HG03558 (cell line): ENCODE data around the gene EMILIN3.

Experiments used
- ATAC-seq: cut with Tn5 transposase; IDR thresholded peaks from one replicate; pipeline ENCODE4 v1.9.1; 2021; ENCODE audit warnings: moderate number of reproducible peaks; ENCODE audit not compliant: unreplicated experiment; ENCODE audit errors: extremely low read depth

EMILIN3 gene

GRCh38 chr20:41349943-41350342, 16.7 kb downstream of the EMILIN3 start:
- no peak for ATAC-seq

DNA sequence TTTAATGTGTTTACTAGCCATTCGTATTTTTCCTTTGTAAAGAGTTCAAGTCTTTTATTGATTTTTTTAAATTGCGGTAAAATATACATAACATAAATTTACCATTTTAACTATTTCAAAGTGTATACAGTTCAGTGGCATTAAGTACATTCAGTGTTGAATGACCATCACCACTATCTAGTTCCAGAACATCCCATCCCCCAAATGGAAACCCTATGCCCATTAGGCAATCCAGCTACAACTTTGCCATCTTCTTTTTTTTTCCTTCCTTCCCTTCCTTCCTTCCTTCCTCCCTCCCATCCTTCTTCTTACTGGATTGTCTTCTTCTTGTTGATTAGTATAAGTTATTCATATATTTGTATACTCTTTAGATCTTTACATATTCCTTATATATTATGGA, 17.4 kb downstream of the EMILIN3 start:
- ATAC-seq: no peak

- ATAC-seq: no peak
Measured at GRCh38 chr20:41348430-41349172, 18.0 kb downstream of the EMILIN3 start.

DNA sequence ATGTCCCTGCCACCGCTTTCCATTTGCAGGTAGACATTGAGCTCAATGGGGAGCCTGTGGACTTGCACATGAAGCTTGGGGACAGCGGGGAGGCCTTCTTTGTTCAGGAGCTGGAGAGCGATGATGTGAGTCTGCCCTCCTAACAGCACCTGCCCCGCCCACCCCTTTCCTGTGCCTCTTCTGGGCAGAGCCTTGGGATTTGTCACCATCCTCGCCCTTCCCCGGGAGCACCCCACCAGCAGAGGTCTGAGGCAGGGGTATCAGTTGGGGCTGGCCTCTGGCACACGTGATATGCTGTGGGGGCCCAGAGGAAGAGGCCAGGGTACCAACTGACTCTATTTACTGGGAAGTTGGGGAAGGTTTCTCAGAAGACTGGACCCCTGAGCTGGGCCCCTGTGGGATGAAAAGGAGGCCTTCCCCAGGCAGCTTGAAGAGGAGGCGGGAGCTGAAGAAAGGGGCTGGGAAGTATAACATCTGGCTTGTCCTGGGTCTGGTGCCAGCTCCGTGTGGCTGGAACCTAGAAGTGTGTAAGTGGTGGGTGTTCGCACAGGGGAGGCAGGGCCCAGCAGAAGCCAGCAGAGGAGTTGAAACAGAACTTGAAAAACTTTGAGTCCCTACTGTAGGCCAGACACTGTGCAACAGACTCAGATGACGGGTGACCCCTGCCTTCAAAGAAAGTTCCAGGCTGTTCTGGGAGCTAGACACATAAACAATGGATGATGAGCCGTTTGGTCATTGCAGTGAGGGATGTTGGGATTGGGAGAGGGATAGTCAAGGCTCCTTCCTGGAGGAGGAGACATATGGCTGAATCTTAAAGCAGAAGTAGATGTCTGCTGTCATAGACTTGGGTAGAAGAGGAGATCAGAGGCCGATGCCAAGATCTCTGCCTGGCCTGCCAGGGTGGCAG, 18.8 kb downstream of the EMILIN3 start:
- ATAC-seq: no peak

DNA sequence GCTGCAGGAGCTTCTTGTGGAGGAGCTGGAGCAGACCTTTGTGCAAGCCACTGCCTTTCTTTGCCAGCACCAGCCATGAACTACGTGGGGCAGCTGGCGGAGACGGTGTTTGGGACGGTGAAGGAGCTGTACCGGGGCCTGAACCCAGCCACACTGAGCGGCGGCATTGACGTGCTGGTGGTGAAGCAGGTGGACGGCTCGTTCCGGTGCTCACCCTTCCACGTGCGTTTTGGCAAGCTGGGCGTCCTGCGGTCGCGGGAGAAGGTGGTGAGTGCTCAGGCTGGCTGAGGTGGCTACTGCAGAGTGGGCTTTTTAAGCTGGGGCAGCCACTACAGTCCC, 20.9 kb downstream of the EMILIN3 start:
- ATAC-seq: no peak

GRCh38 chr20:41344938-41345728, 21.5 kb downstream of the EMILIN3 start:
- no peak for ATAC-seq

GRCh38 chr20:41344477-41344876, 22.1 kb downstream of the EMILIN3 start:
- ATAC-seq: no peak

GRCh38 chr20:41342474-41343464, 23.8 kb downstream of the EMILIN3 start:
- ATAC-seq: no peak

GRCh38 chr20:41340327-41341055, 26.1 kb downstream of the EMILIN3 start, which contains the start of gene LPIN3:
Gene LPIN3 (plus strand): TSS chr20:41340821. CDS start chr20:41345804, 4,983 bp downstream.
- no peak for ATAC-seq

DNA sequence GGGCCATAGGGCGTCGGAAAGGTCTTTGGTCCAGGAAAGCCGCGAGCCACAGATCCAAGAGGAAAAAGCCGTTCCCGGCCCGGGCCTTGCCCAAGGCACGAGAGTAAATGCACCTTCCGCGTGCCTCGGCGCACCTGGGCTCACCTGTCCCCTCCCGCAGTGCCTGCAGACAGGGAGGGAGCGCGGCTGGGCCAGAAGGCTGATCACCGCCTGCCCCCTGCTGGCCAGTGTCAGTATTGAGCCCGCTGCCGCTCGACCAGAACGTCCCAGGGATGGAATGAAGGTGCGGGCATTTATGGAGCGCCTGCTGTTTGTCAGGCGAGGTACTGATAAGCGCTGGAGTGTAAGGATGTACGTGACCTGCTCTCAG, 26.7 kb downstream of the EMILIN3 start:
- no peak for ATAC-seq

GRCh38 chr20:41336711-41337492, 29.7 kb downstream of the EMILIN3 start:
- no peak for ATAC-seq

- no peak for ATAC-seq
Measured at GRCh38 chr20:41335591-41335990, 31.0 kb downstream of the EMILIN3 start.

- ATAC-seq: no peak
Measured at GRCh38 chr20:41334443-41335421, 31.9 kb downstream of the EMILIN3 start.

GRCh38 chr20:41334036-41334435, 32.6 kb downstream of the EMILIN3 start:
- no peak for ATAC-seq

DNA sequence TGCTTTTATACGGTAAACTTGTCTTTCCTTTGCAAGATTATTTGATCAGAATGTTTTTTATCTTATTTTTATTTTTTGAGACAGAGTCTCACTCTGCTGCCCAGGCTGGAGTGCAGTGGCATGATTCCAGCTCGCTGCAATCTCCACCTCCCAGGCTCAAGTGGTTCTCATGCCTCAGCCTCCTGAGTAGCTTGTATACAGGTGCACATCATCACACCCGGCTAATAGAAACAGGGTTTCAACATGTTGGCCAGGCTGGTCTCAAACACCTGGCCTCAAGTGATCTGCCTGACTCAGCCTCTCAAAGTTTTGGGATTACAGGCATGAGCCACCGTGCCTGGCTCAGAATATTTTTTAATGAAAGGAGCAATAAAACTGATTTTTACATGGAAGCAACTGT, 34.9 kb downstream of the EMILIN3 start:
- no peak for ATAC-seq

GRCh38 chr20:41330941-41331340, 35.7 kb downstream of the EMILIN3 start:
- ATAC-seq: no peak

GRCh38 chr20:41330343-41330720, 36.3 kb downstream of the EMILIN3 start:
- ATAC-seq: no peak
